Adipocyte (in vitro differentiated cells): ENCODE results near the gene CCNQ.

Experiments
- DNase-seq: peaks from one replicate; pipeline ENCODE4 v3.0.0-alpha.2; 2015; ENCODE audit warnings: low read depth
- H3K27me3 ChIP-seq: replicated peaks from 2 replicates; pipeline ENCODE4 v1.7.0; 2013; ENCODE audit warnings: mild to moderate bottlenecking, low read length, moderate library complexity; ENCODE audit not compliant: control insufficient read depth, insufficient read depth
- H3K36me3 ChIP-seq: 2 replicates; pipeline ENCODE4 v1.7.0; 2013; ENCODE audit warnings: low read length, mild to moderate bottlenecking, moderate library complexity; ENCODE audit not compliant: control insufficient read depth, insufficient read depth, severe bottlenecking
- H3K4me1 ChIP-seq: 2 replicates; pipeline ENCODE4 v1.7.0; 2013; ENCODE audit warnings: mild to moderate bottlenecking, low read length, moderate library complexity; ENCODE audit not compliant: control insufficient read depth, insufficient read depth
- H3K4me3 ChIP-seq: 2 replicates; pipeline ENCODE4 v1.7.0; 2013; ENCODE audit warnings: mild to moderate bottlenecking, low read length, moderate library complexity
- H3K9ac ChIP-seq: 2 replicates; pipeline ENCODE4 v1.7.0; 2013; ENCODE audit warnings: mild to moderate bottlenecking, low read length, moderate library complexity
- H3K9me3 ChIP-seq: 2 replicates; pipeline ENCODE4 v1.7.0; 2013; ENCODE audit warnings: mild to moderate bottlenecking, low read length, moderate library complexity; ENCODE audit not compliant: control insufficient read depth

Gene CCNQ

DNA sequence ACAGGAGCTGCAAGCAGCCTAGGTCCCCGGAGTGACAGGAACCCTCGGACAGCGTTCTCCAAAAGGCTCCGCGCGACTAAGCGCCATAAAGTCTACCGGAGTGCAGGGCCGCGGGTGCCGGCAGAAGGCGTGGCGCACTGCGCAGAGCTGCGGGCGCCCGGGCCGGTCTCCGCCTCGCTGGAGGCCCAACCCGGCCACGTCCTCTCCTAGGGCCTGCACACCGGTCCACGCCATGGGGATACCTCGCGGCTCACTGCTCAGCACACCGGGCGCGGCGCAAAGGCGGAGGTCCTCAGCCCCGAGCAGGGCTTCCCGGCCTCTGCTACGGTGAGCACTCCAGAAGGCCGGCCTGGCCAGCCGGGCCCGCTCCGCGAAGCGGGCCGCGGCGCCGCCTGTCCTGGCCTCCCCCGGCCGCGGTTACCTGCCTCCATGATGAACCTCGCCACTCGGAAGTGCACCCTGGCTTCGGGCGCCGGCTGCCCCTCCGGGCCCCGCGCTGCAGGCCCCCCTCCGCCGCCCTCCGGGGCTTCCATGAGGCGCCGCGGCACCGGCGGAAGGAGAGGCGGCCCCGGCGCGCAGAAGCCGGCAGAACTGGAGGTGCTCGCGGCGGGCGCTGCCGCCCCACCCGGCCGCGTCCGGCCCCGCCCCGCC lies at the start of gene CCNQ:
CCNQ (minus strand) TSS at position 599 of the 651 bp plus-strand sequence; CDS start at position 533, 66 bp downstream.
- Histone ChIP-seq H3K9ac (peak within 1 kb of the TSS; percentile 85), H3K36me3 (peaks cover 1% of the 10 kb centered on the region), H3K9me3 (no peaks in the 10 kb centered on the region), H3K4me3 (peak within 1 kb of the TSS; percentile 86), H3K27me3 (peaks cover 9% of the 10 kb centered on the region), H3K4me1 (no peaks in the 10 kb centered on the region)
- peak; percentile 59 for DNase-seq

DNA sequence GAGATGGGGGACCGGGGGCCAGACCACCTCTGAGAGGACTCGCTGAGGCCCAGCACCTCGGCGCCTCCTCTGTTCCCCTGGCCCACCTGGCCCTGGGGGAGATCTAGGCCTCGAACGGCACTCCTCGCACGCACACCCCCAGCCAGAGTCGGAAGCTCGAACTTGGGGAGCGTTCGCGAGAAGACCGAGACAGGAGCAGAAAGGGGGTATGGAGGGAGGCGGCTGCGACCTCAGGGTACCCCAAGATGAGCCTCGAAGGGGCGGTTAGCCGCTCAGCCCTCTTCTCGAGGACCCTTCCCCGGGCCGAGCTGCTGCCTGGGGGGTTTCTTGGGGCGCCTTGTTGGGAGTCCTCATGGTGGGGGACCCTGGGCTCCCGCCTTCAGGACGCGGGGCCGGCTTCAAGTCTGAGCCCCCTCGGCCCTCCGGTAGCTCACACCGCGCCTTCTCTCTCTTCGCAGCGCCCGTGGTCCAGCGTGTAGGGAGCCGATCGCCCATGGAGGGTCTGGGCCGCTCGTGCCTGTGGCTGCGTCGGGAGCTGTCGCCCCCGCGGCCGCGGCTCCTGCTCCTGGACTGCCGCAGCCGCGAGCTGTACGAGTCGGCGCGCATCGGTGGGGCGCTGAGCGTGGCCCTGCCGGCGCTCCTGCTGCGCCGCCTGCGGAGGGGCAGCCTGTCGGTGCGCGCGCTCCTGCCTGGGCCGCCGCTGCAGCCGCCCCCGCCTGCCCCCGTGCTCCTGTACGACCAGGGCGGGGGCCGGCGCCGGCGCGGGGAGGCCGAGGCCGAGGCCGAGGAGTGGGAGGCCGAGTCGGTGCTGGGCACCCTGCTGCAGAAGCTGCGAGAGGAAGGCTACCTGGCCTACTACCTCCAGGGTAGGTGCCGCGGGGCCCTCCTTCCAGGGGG lies 48.8 kb upstream of the CCNQ start:
- DNase-seq: no peak
- Histone ChIP-seq H3K9me3 (no peaks in the 10 kb centered on the region), H3K4me1 (peaks cover 3% of the 10 kb centered on the region), H3K27me3 (peaks cover 47% of the 10 kb centered on the region), H3K9ac (no peak overlapping the region), H3K4me3 (no peak overlapping the region), H3K36me3 (no peaks in the 10 kb centered on the region)

DNA sequence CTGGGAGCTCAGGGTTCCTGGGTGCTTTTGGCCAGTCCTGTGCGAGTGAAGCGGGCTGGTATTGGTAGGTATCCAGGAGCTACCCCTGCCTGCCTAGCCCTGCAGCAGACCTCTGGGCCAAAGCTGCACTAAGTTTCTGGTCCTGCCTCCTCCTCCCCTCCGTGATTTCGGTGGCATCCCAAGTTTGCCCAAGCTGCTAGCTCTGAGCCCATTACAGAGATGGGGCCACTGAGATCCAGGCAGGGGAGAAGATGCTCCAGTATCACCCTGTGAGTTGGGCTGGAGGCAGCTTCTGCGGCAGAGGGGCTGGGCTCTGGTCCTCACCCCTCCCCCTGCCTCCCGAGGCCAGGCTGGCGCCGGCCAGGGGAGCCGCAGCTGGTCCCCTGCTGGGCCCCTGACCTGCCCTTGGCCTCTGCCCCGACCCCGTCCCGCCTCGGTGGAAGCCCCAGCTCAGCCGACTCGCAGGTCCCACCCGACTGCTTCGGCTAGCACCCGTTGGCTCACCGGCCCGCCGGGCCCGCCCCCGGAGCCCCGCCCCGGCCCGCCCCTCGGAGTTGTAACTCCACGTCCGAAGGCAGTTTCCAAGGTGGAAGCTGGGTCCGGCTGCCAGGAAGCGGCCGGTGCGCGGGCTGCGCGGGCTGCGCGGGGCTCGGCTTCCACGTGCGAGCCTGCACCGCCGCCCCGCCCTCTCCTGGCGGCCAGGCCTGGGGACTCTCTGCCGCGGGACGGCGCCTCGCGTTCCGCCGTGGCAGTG lies 47.9 kb upstream of the CCNQ start, which contains the start of gene DUSP9:
DUSP9 (plus strand) TSS at position 584 of the 754 bp plus-strand sequence. CDS start 751 bp downstream, outside the sequence.
- DNase-seq: peak; percentile 37
- H3K9ac ChIP-seq: no peak within 1 kb of the TSS
- H3K4me3 ChIP-seq: no peak within 1 kb of the TSS
- peaks cover 3% of the 10 kb centered on the region for H3K4me1 ChIP-seq
- H3K27me3 ChIP-seq: peaks cover 48% of the 10 kb centered on the region
- H3K36me3 ChIP-seq: no peaks in the 10 kb centered on the region
- H3K9me3 ChIP-seq: no peaks in the 10 kb centered on the region

DNA sequence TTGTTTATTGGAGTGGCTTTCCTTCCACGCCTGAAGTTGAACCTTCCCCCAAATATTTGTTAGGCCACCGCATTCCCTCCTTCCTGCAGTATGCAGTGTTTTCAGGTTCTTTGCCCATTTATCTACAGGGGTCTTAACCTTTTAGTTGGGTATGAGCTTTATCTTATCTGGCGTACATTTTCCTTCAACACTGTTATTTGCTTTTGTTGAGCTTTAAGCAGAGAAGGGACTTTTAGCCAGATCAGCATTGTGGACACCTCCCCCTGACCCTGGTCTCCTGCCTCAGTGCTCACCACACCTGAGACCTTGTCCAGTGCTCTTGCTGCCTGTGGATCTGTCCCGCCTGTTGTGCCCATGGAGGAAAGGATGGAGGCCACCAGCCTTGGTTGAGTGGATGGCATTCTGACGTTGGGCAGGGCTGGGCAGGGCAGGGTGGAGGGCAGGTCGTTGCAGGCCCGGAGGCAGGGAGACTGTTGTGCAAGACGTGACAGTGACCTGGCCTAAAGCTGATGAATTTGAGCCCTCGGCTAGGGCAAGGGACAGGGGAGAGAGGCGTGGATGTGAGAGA lies 47.1 kb upstream of the CCNQ start:
- no peaks in the 10 kb centered on the region for H3K9me3 ChIP-seq
- DNase-seq: no peak
- no peak overlapping the region for H3K9ac ChIP-seq
- H3K4me1 ChIP-seq: peaks cover 3% of the 10 kb centered on the region
- no peaks in the 10 kb centered on the region for H3K36me3 ChIP-seq
- no peak overlapping the region for H3K4me3 ChIP-seq
- H3K27me3 ChIP-seq: peaks cover 51% of the 10 kb centered on the region

DNA sequence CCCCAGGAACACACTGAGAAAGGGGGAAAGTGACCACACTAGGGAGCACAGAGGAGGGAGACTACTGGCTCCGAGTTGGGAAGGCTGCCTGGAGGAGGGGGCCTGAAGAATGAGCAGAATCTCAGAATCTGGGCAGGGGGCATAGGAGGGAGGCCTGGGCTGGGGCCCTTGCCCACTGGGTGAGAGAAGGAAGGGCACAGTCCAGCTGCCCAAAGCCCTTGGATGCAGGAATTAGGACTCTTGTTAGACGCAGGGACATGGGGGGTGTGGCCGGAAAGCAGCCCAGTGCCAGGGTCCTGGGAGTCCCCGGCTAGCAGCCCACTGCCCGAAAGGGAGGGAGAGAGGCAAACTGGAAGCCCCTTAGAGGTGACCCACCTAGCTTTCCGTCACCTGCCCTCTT lies 46.2 kb upstream of the CCNQ start:
- Histone ChIP-seq H3K4me1 (peaks cover 3% of the 10 kb centered on the region), H3K36me3 (no peaks in the 10 kb centered on the region), H3K9me3 (no peaks in the 10 kb centered on the region), H3K4me3 (no peak overlapping the region), H3K9ac (no peak overlapping the region), H3K27me3 (peaks cover 51% of the 10 kb centered on the region)
- DNase-seq: no peak

DNA sequence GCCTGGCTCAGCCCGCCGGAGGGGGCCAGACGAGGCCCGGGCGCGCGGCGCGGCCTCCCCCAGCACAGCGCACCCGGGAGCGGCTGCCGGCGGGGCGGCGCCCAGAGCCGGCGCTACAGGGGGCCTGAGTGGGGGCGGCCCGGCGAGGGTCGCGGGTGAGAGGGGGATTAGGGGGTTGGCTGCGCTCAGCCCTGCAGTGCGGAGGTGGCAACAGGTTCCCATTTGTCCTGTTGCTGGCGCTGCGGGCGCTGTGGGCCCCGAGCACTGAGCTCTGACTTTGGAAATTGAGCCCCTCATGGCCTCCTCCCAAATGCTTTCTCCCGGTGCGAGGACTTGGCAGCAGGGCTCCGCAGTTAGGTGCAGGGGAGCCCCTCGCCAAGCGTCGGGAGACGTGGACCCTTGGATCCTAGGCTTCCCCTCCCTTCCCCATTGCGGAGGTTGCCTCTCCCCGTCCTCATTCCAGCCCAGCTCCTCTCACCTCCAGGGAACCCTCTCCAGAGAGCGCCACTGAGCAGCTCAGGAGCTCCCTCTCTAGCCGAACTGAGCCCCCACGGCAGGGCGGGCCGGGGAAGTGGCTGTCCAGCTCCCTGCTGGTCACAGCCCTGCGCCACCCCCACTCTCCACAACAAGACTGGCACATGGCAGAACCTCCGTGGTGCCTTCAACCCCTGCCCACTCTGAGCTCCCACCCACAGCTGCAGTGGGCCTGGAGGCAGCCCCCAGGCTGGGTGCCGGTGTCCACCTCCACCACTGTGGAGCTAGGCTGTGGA lies 45.6 kb upstream of the CCNQ start:
- DNase-seq: peak; percentile 7
- no peak overlapping the region for H3K4me3 ChIP-seq
- no peaks in the 10 kb centered on the region for H3K9me3 ChIP-seq
- H3K9ac ChIP-seq: no peak overlapping the region
- peaks cover 3% of the 10 kb centered on the region for H3K4me1 ChIP-seq
- peaks cover 51% of the 10 kb centered on the region for H3K27me3 ChIP-seq
- no peaks in the 10 kb centered on the region for H3K36me3 ChIP-seq

DNA sequence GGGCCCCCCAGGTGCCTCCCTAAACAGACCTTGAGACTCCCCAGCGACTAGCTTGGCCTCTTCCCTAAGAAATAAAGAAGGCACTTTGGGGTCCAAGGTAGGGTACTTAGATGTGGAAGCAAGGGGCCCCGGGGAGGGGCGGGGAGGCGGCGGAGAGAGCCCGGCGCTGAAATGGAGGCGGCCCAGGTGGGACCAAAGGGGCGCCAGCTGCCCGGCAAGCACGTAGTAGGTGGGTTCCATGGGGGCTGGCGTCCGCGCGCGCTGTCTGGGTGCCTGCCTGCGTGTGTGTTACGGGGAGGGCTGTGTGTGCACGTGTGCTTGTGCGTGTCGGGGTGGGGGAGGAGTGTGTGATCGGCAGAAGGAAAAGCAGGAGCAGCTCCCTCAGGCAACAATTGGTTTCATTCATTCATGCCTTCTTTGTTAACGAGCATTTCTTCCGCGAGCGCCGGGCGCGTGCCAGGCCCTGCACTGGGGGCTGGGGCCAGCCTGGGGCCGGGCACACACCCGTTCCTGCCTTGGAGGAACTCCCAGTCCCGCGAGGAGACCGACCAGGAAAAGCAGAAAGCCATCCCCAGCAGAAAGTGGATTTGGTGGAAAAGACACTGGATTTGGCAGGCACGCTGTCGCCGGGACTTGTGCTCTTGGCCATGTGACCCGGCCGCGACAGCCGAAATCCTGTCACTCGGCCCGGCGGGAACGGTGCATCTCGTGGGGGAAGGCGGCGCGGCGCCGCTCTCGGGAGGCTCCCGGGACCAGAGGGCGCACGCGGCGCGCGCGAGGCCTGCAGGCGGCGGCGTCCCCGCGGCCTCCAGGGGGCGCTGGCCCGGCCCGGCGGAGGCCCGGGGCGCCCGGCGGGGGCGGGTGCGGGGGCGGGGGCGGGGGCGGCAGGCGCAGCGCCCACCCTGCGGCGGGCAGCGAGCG lies 44.8 kb upstream of the CCNQ start:
- Histone ChIP-seq H3K9ac (no peak overlapping the region), H3K4me3 (no peak overlapping the region), H3K9me3 (no peaks in the 10 kb centered on the region), H3K4me1 (peaks cover 3% of the 10 kb centered on the region), H3K36me3 (no peaks in the 10 kb centered on the region), H3K27me3 (peaks cover 51% of the 10 kb centered on the region)
- peak; percentile 62 for DNase-seq

DNA sequence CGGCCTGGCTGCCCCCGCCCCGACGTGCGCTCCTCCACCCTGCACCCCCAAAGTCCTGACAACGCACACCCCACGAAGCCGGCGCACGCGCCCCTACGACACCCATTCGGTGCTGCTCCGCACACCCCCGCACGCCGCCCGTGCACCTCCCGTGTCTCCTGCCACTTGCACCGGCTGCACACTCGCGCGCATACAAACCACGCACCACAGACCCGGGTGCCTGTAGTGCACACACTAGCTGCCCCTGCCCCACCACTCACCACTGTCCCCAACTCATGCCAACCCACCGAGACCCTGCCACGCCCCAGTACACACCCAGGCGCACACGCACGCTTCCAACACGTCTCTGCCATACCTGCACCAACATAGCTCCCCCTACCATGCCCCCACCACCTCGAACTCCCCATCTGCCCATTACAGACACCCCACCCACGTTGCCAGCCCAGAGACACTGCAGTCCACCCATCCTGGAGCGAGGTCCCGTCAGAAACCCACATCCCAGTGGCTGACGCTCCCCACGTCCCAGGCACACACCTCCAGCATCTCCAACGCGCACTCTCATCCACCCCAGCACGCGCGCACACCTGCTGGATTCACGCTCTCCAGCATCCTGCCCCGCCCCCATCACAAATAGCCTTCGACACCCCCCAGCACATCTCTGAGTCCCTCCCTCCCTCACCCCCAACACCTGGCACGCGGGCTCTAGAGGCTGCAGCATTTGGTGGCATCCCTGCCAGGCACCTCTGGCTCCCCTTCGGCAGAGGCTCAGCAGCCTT lies 43.9 kb upstream of the CCNQ start:
- H3K4me1 ChIP-seq: peaks cover 3% of the 10 kb centered on the region
- no peak for DNase-seq
- H3K9ac ChIP-seq: no peak overlapping the region
- H3K9me3 ChIP-seq: no peaks in the 10 kb centered on the region
- no peak overlapping the region for H3K4me3 ChIP-seq
- H3K36me3 ChIP-seq: no peaks in the 10 kb centered on the region
- peaks cover 45% of the 10 kb centered on the region for H3K27me3 ChIP-seq

DNA sequence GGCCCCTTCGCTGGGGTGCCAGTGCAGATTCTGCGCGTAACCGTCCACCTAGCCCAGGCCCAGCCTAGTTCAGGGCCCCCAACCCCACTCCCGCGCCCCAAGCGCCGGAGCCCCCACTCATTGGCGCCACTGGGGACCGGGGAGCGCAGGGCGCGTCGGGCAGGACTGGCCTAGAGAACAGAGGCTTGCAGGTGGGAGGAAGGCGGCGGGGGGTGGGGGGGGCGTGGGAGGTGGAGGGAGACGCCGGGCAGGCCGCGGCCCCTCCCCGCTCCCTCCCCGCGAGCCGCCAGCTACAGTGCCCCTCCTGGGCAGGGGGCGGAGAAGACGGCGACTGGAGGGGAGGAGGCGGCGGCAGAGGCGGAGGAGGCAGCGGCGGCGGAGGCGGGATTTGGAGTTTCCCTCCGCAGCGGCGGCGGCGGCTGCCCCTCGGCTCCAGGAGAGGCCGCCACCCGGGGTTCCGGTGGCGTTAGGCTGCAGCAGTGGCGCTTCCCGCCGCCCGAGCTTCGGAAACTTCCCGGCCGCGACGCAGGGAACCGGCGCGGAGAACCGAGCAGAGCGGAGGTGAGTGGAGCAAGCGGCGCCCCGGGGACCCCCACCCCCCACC lies 43.2 kb upstream of the CCNQ start:
- Histone ChIP-seq H3K9me3 (no peaks in the 10 kb centered on the region), H3K9ac (no peak overlapping the region), H3K4me1 (peaks cover 3% of the 10 kb centered on the region), H3K36me3 (no peaks in the 10 kb centered on the region), H3K27me3 (peaks cover 45% of the 10 kb centered on the region), H3K4me3 (no peak overlapping the region)
- DNase-seq: peak; percentile 21
